Neural cell (in vitro differentiated cells): ENCODE measurements around the gene CCDC27.

ENCODE experiments used
- CTCF ChIP-seq: fragments of 450-650 bp; IDR thresholded peaks from 2 replicates; pipeline ENCODE4 v1.5.1; 2014; ENCODE audit warnings: antibody characterized with exemption, mild to moderate bottlenecking, moderate library complexity; ENCODE audit not compliant: poor library complexity, severe bottlenecking
- EZH2 ChIP-seq: fragments of 200-600, 300-800 bp; shearing (Covaris generic), sonication (generic); IDR thresholded peaks from 2 replicates; pipeline ENCODE4 v1.6.1; 2014; ENCODE audit warnings: antibody characterized with exemption, low read length, borderline replicate concordance, mild to moderate bottlenecking; ENCODE audit not compliant: insufficient read depth, poor library complexity, severe bottlenecking
- MXI1 ChIP-seq: fragments of 450-650 bp; conservative IDR thresholded peaks from 2 replicates; pipeline ENCODE4 v1.6.1; 2014; ENCODE audit warnings: antibody characterized with exemption, mild to moderate bottlenecking; ENCODE audit not compliant: poor library complexity, severe bottlenecking
- POLR2AphosphoS5 ChIP-seq: IDR thresholded peaks from 2 replicates; pipeline ENCODE4 v1.6.1; 2012
- REST ChIP-seq: IDR thresholded peaks from 2 replicates; pipeline ENCODE4 v1.6.1; 2012; ENCODE audit warnings: borderline replicate concordance
- SMC3 ChIP-seq: fragments of 450-650 bp; conservative IDR thresholded peaks from 2 replicates; pipeline ENCODE4 v1.6.1; 2014; ENCODE audit warnings: antibody characterized with exemption, mild to moderate bottlenecking, moderate library complexity; ENCODE audit not compliant: poor library complexity

- no peak for TF ChIP-seq CTCF
- no peak for TF ChIP-seq MXI1
- TF ChIP-seq EZH2, result no peak
- TF ChIP-seq SMC3, result no peak
- no peak for TF ChIP-seq REST
- no peak for TF ChIP-seq POLR2AphosphoS5
Observed at GRCh38 chr1:3706651-3707297, 45.5 kb upstream of the CCDC27 start.
